ENCODE measurements around the gene CDK5.

DNA sequence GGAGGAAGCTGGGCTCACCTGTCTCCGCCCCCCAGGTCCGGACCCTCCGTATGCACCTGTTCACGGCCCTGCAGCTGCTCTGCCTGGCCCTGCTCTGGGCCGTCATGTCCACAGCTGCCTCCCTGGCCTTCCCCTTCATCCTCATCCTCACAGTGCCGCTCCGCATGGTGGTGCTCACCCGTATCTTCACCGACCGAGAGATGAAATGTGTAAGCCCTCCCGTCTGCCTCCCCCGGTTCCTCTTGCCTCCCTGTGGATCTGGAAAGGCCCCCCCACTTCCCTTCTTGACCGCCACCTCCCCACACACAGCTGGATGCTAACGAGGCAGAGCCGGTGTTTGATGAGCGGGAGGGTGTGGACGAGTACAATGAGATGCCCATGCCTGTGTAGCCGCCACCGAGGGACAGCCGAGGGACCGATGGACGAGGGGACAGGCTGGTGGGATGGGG is 18.3 kb upstream of the CDK5 start:
- TF ChIP-seq, protein P1, sequence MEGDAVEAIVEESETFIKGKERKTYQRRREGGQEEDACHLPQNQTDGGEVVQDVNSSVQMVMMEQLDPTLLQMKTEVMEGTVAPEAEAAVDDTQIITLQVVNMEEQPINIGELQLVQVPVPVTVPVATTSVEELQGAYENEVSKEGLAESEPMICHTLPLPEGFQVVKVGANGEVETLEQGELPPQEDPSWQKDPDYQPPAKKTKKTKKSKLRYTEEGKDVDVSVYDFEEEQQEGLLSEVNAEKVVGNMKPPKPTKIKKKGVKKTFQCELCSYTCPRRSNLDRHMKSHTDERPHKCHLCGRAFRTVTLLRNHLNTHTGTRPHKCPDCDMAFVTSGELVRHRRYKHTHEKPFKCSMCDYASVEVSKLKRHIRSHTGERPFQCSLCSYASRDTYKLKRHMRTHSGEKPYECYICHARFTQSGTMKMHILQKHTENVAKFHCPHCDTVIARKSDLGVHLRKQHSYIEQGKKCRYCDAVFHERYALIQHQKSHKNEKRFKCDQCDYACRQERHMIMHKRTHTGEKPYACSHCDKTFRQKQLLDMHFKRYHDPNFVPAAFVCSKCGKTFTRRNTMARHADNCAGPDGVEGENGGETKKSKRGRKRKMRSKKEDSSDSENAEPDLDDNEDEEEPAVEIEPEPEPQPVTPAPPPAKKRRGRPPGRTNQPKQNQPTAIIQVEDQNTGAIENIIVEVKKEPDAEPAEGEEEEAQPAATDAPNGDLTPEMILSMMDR (IDR thresholded peaks at IDR 0.05), result no peak
- TF ChIP-seq POLR2A (IDR thresholded peaks at IDR 0.05), result no peak

Measured in body of pancreas (tissue), 4 donors.